Smooth muscle cell (in vitro differentiated cells): ENCODE data around the gene MTOR. TPM values are rescaled to one million over a fixed set of nuclear protein-coding genes. Genes with fewer than 3 reads are reported as not detected.
"Not testable (repeated sequence)": the region's sequence is repeated elsewhere in the genome, so short reads cannot be mapped to it uniquely, and the experiment has no call there.

Experiments
- DNase-seq: peaks from one replicate; lab custom pipeline; 2025; ENCODE audit not compliant: unreplicated experiment; lab: John Stamatoyannopoulos, UW
- H2AFZ ChIP-seq: fragments of 200-600 bp; sonication (generic); 2 replicates; pipeline ENCODE4 v1.6.0; 2016; ENCODE audit warnings: antibody characterized with exemption, low read depth, mild to moderate bottlenecking
- H3F3A ChIP-seq: fragments of 200-600 bp; sonication (generic); 2 replicates; pipeline ENCODE4 v1.6.0; 2017; ENCODE audit warnings: antibody characterized with exemption, low read depth
- H3K27ac ChIP-seq: fragments of 200-600 bp; sonication (generic); 2 replicates; pipeline ENCODE4 v1.5.1; 2016; ENCODE audit warnings: low read depth, mild to moderate bottlenecking
- H3K27me3 ChIP-seq: fragments of 200-600 bp; sonication (generic); 2 replicates; pipeline ENCODE4 v1.6.1; 2016; ENCODE audit warnings: low read depth, mild to moderate bottlenecking
- H3K36me3 ChIP-seq: fragments of 200-600 bp; sonication (generic); 2 replicates; pipeline ENCODE4 v1.5.1; 2016; ENCODE audit warnings: low read depth
- H3K4me1 ChIP-seq: fragments of 200-600 bp; sonication (generic); 2 replicates; pipeline ENCODE4 v1.5.1; 2016; ENCODE audit warnings: low read depth
- H3K4me2 ChIP-seq: fragments of 200-600 bp; sonication (generic); 2 replicates; pipeline ENCODE4 v1.6.0; 2016; ENCODE audit warnings: mild to moderate bottlenecking
- H3K4me3 ChIP-seq: fragments of 200-600 bp; sonication (generic); 2 replicates; pipeline ENCODE4 v1.5.1; 2016; ENCODE audit warnings: mild to moderate bottlenecking
- H3K79me2 ChIP-seq: fragments of 200-600 bp; sonication (generic); 2 replicates; pipeline ENCODE4 v1.6.0; 2016; ENCODE audit warnings: low read depth, mild to moderate bottlenecking
- H3K9ac ChIP-seq: fragments of 200-600 bp; sonication (generic); 2 replicates; pipeline ENCODE4 v1.6.0; 2016; ENCODE audit warnings: low read depth
- H3K9me3 ChIP-seq: fragments of 200-600 bp; sonication (generic); replicated peaks from 2 replicates; pipeline ENCODE4 v1.5.1; 2016; ENCODE audit warnings: low read depth
- H4K20me1 ChIP-seq: fragments of 200-600 bp; sonication (generic); 2 replicates; pipeline ENCODE4 v1.6.0; 2016; ENCODE audit warnings: low read depth
- CTCF ChIP-seq: fragments of 200-600 bp; sonication (generic); IDR thresholded peaks from 2 replicates; pipeline ENCODE4 v1.5.1; 2017; ENCODE audit warnings: borderline replicate concordance, mild to moderate bottlenecking, antibody characterized with exemption; ENCODE audit not compliant: insufficient read depth, poor library complexity, severe bottlenecking
- WGBS: methylation state at CpG from one replicate; pipeline ENCODE4 v1.1.7; 2016; ENCODE audit warnings: low lambda C conversion rate; 5-methylcytosine and 5-hydroxymethylcytosine counted together
- polyA plus RNA-seq: library from polyadenylated mRNA; unstranded; fragments of >200 nt; fragmentation: Nextera tagmentation; extraction: Ambion mirVana; gene quantifications from 2 replicates; pipeline ENCODE4 v1.2.1, GENCODE V29; 2016
- total RNA-seq: library from RNA; depleted of rRNA; stranded (reverse); fragments of >200 nt; gene quantifications from 2 replicates; pipeline ENCODE4 v1.2.3, GENCODE V29; 2014

The MTOR gene
- total and polyA plus RNA-seq, 2 experiments from 2014 or later = 11.2 to 26.8 TPM

GRCh38 chr1:11078631-11079030, 183.7 kb downstream of the MTOR start:
- Histone ChIP-seq H3K4me3 (no peak overlapping the region), H3F3A (no peaks in the 10 kb centered on the region), H3K27me3 (no peaks in the 10 kb centered on the region), H3K9ac (no peak overlapping the region), H3K4me2 (no peak overlapping the region), H2AFZ (no peak overlapping the region), H3K9me3 (no peaks in the 10 kb centered on the region), H3K79me2 (no peaks in the 10 kb centered on the region), H4K20me1 (no peaks in the 10 kb centered on the region), H3K4me1 (no peaks in the 10 kb centered on the region), H3K36me3 (peaks cover 34% of the 10 kb centered on the region), H3K27ac (no peak overlapping the region)
- no peak for TF ChIP-seq CTCF
- no peak for DNase-seq
- WGBS = 95% methylated on average over 2 of the region's 2 CpGs

- H2AFZ ChIP-seq, H3K4me2 ChIP-seq, H3K27ac ChIP-seq, H3F3A ChIP-seq, H3K4me1 ChIP-seq, H3K79me2 ChIP-seq, H3K9ac ChIP-seq, H4K20me1 ChIP-seq, DNase-seq, H3K4me3 ChIP-seq, H3K9me3 ChIP-seq, H3K27me3 ChIP-seq: not testable (repeated sequence)
- peaks cover 17% of the 10 kb centered on the region for H3K36me3 ChIP-seq
- 97% methylated on average over 7 of the region's 7 CpGs for WGBS
Measured at GRCh38 chr1:11073398-11073797, 189.0 kb downstream of the MTOR start.

- no peak for TF ChIP-seq CTCF
- peaks cover 17% of the 10 kb centered on the region for H3K36me3 ChIP-seq
- 82% methylated on average over 13 of the region's 13 CpGs for WGBS
Measured at GRCh38 chr1:11072216-11072917, 190.0 kb downstream of the MTOR start.

GRCh38 chr1:11071463-11072215, 190.7 kb downstream of the MTOR start:
- no peak for DNase-seq
- no peaks in the 10 kb centered on the region for H3K79me2 ChIP-seq
- no peaks in the 10 kb centered on the region for H4K20me1 ChIP-seq
- no peak overlapping the region for H3K4me3 ChIP-seq
- no peak overlapping the region for H3K4me2 ChIP-seq
- H3F3A ChIP-seq = no peaks in the 10 kb centered on the region
- H3K9ac ChIP-seq = no peak overlapping the region
- no peaks in the 10 kb centered on the region for H3K4me1 ChIP-seq
- 91% methylated on average over 15 of the region's 15 CpGs for WGBS
- peaks cover 14% of the 10 kb centered on the region for H3K36me3 ChIP-seq
- no peak overlapping the region for H3K27ac ChIP-seq
- no peaks in the 10 kb centered on the region for H3K27me3 ChIP-seq
- no peaks in the 10 kb centered on the region for H3K9me3 ChIP-seq
- no peak for TF ChIP-seq CTCF
- H2AFZ ChIP-seq = no peak overlapping the region

More at GRCh38 chr1:11072216-11072917, 190.0 kb downstream of the MTOR start:
- Histone ChIP-seq H3K4me1 (no peaks in the 10 kb centered on the region), H3K4me2 (no peak overlapping the region), H3K79me2 (no peaks in the 10 kb centered on the region), H3K4me3 (no peak overlapping the region), H3K9ac (no peak overlapping the region), H3F3A (no peaks in the 10 kb centered on the region), H3K27ac (no peak overlapping the region), H2AFZ (no peak overlapping the region), H3K9me3 (no peaks in the 10 kb centered on the region), H4K20me1 (no peaks in the 10 kb centered on the region), H3K27me3 (no peaks in the 10 kb centered on the region)
- DNase-seq = no peak
